ENCODE data around the gene WWOX. TPM values are rescaled to one million over a fixed set of nuclear protein-coding genes. Genes with fewer than 3 reads are reported as not detected.

WWOX gene
- total and polyA plus RNA-seq, 2 of the 8 experiments (the other 6 are each of a cell fraction or from before 2014, with no cell fraction given): 5.4 to 16.7 TPM

GRCh38 chr16:78679546-78679945 is 580.1 kb downstream of the WWOX start:
- Histone ChIP-seq H3K23me2 (ENCODE audit: low read depth, low read length) (no peaks in the 10 kb centered on the region), H3K14ac (ENCODE audit: insufficient read length) (no peak overlapping the region), H3K36me3 (ENCODE audit: control insufficient read depth in 2 of 4, insufficient read depth in 4 of 4, low read length in 3 of 4) (no peaks in the 10 kb centered on the region), H3K79me1 (ENCODE audit: low read depth, low read length) (no peaks in the 10 kb centered on the region), H2BK120ac (replicated peaks; ENCODE audit: low read depth, low read length) (no peak overlapping the region), H4K5ac (ENCODE audit: insufficient read length, low read depth, low read length) (no peak overlapping the region), H3K27me3 (replicated peaks in 1 of 4; ENCODE audit: control insufficient read depth in 3 of 4, extremely low read depth in 1 of 4, insufficient read depth in 3 of 4, low read length in 3 of 4) (no peaks in the 10 kb centered on the region), H2BK12ac (ENCODE audit: low read depth, low read length) (no peak overlapping the region), H3K23ac (ENCODE audit: insufficient read length) (no peak overlapping the region), H3K18ac (ENCODE audit: extremely low read depth, low read length) (no peak overlapping the region), H4K20me1 (replicated peaks in 1 of 2; ENCODE audit: control insufficient read depth in 1 of 2, insufficient read depth in 2 of 2, low read length in 2 of 2) (no peaks in the 10 kb centered on the region), H2AK5ac (ENCODE audit: low read depth, low read length) (no peak overlapping the region), H3K79me2 (ENCODE audit: control insufficient read depth in 1 of 2, insufficient read depth in 2 of 2, low read length in 2 of 2) (no peaks in the 10 kb centered on the region), H3K56ac (replicated peaks; ENCODE audit: insufficient read length, low read depth, low read length) (no peak overlapping the region), H3K4ac (replicated peaks; ENCODE audit: insufficient read length, low read depth, low read length) (no peak overlapping the region), H2AFZ (ENCODE audit: low read length) (no peak overlapping the region), H4K91ac (replicated peaks; ENCODE audit: insufficient read length, low read length) (no peak overlapping the region), H3K9me3 (ENCODE audit: insufficient read depth in 2 of 2, low read depth in 1 of 2, low read length in 1 of 2) (no peaks in the 10 kb centered on the region), H2BK5ac (ENCODE audit: low read depth, low read length) (no peak overlapping the region), H2BK15ac (ENCODE audit: low read length) (no peak overlapping the region), H3K9ac (replicated peaks in 1 of 4; ENCODE audit: extremely low read depth in 1 of 4, low read depth in 3 of 4, low read length in 3 of 4) (no peak overlapping the region), H3K4me3 (ENCODE audit: extremely low read depth in 1 of 4, insufficient read depth in 2 of 4, low read depth in 3 of 4, low read length in 4 of 4) (no peak overlapping the region), H3K4me2 (ENCODE audit: insufficient read depth in 1 of 2, low read depth in 2 of 2, low read length in 2 of 2) (no peak overlapping the region), H4K8ac (ENCODE audit: extremely low read depth, insufficient read depth, low read length) (no peak overlapping the region), H2BK20ac (ENCODE audit: low read length) (no peak overlapping the region), H3K4me1 (replicated peaks in 1 of 4; ENCODE audit: control insufficient read depth in 3 of 4, insufficient read depth in 4 of 4, low read length in 3 of 4) (no peaks in the 10 kb centered on the region), H3K27ac (ENCODE audit: low read depth, low read length) (no peak overlapping the region)
- 90% methylated on average over 2 of the region's 2 CpGs; no CpG with 5 or more reads in 1 of the 2 experiments for WGBS, 2 experiments (ENCODE audit: extremely low coverage in 1 of 2, insufficient coverage in 1 of 2, insufficient read length in 1 of 2, insufficient replicate concordance in 2 of 2, low coverage in 1 of 2, low lambda C conversion rate in 2 of 2, missing lambda C conversion rate in 1 of 2)
- no peak for DNase-seq (ENCODE audit: low read depth in 1 of 2, low spot score in 2 of 2)
- ChIA-PET CTCF (ENCODE audit: partially characterized antibody) (interaction anchor here (1.9 kb wide), 1 partner anchor 26 kb away, joined by 7 read pairs; no protein-coding TSS in a partner anchor), POLR2A (ENCODE audit: partially characterized antibody) (no interaction called here)
- TF ChIP-seq MAX (IDR thresholded peaks at IDR 0.05) (no peak), CHD1 (IDR thresholded peaks at IDR 0.05; ENCODE audit: low read depth, low read length) (no peak), EGR1 (IDR thresholded peaks at IDR 0.05; ENCODE audit: borderline replicate concordance, low read depth, low read length) (no peak), BRCA1 (IDR thresholded peaks at IDR 0.05; ENCODE audit: low read depth, low read length) (no peak), FOSL1 (IDR thresholded peaks at IDR 0.05; ENCODE audit: insufficient read depth, low read depth, low read length) (no peak)
- FAIRE-seq: no peak

Measured in H1 (cell line).